Ishikawa (cell line): ENCODE measurements around the gene RGCC.

Experiments used
- MAX ChIP-seq: IDR thresholded peaks from 2 replicates; pipeline ENCODE4 v1.6.1; 2012
- USF1 ChIP-seq: IDR thresholded peaks from 2 replicates; pipeline ENCODE4 v1.6.1; 2012

GRCh38 chr13:41491436-41491835, 34.1 kb downstream of the RGCC start:
- TF ChIP-seq MAX (no peak), USF1 (no peak)
